ENCODE results near the gene TTLL5.

DNA sequence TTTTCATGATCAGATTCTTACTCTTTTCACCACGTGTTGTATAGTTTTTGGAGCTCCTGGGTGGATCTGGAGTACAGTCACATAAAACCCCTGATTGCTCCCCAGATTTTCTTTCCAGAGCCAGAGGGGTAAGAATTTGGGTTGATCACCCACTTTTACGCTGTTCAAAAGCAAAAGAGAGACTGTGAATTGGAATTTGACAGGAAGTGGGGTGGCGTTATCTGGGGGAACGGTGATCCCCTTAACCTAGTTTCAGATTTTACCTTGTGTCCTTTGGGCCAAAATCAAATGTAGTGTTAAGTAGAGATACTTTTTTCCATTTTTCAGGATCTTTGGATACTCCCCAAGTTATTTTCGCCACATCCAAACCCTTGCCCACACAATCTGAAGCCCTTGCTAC lies 245.2 kb downstream of the TTLL5 start:
- TF ChIP-seq RAD21 (IDR thresholded peaks at IDR 0.05; ENCODE audit: insufficient read depth, low read depth, low read length) = no peak
- no peak for TF ChIP-seq YY1 (IDR thresholded peaks at IDR 0.05; ENCODE audit: low read depth, low read length)
- TF ChIP-seq, protein P1, sequence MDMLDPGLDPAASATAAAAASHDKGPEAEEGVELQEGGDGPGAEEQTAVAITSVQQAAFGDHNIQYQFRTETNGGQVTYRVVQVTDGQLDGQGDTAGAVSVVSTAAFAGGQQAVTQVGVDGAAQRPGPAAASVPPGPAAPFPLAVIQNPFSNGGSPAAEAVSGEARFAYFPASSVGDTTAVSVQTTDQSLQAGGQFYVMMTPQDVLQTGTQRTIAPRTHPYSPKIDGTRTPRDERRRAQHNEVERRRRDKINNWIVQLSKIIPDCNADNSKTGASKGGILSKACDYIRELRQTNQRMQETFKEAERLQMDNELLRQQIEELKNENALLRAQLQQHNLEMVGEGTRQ (IDR thresholded peaks at IDR 0.05; ENCODE audit: borderline replicate concordance, low read depth, low read length) = no peak
- TF ChIP-seq NR2C1 (IDR thresholded peaks at IDR 0.05) = no peak
- TF ChIP-seq RCOR1 (conservative IDR thresholded peaks at IDR 0.05; ENCODE audit: low read depth, low read length) = no peak
- TF ChIP-seq, protein P2, sequence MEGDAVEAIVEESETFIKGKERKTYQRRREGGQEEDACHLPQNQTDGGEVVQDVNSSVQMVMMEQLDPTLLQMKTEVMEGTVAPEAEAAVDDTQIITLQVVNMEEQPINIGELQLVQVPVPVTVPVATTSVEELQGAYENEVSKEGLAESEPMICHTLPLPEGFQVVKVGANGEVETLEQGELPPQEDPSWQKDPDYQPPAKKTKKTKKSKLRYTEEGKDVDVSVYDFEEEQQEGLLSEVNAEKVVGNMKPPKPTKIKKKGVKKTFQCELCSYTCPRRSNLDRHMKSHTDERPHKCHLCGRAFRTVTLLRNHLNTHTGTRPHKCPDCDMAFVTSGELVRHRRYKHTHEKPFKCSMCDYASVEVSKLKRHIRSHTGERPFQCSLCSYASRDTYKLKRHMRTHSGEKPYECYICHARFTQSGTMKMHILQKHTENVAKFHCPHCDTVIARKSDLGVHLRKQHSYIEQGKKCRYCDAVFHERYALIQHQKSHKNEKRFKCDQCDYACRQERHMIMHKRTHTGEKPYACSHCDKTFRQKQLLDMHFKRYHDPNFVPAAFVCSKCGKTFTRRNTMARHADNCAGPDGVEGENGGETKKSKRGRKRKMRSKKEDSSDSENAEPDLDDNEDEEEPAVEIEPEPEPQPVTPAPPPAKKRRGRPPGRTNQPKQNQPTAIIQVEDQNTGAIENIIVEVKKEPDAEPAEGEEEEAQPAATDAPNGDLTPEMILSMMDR (IDR thresholded peaks at IDR 0.05 in 2 of 3, conservative IDR thresholded peaks at IDR 0.05 in 1 of 3; ENCODE audit: control insufficient read depth in 2 of 3, extremely low read depth in 1 of 3, insufficient read depth in 1 of 3, low read depth in 3 of 3, low read length in 3 of 3) = no peak
- no peak for TF ChIP-seq JUND (IDR thresholded peaks at IDR 0.05; ENCODE audit: low read depth, low read length)
- TF ChIP-seq TCF12 (IDR thresholded peaks at IDR 0.05; ENCODE audit: low read depth, low read length) = no peak
- no peak for TF ChIP-seq CREB1 (IDR thresholded peaks at IDR 0.05; ENCODE audit: low read depth)
- TF ChIP-seq, protein P3, sequence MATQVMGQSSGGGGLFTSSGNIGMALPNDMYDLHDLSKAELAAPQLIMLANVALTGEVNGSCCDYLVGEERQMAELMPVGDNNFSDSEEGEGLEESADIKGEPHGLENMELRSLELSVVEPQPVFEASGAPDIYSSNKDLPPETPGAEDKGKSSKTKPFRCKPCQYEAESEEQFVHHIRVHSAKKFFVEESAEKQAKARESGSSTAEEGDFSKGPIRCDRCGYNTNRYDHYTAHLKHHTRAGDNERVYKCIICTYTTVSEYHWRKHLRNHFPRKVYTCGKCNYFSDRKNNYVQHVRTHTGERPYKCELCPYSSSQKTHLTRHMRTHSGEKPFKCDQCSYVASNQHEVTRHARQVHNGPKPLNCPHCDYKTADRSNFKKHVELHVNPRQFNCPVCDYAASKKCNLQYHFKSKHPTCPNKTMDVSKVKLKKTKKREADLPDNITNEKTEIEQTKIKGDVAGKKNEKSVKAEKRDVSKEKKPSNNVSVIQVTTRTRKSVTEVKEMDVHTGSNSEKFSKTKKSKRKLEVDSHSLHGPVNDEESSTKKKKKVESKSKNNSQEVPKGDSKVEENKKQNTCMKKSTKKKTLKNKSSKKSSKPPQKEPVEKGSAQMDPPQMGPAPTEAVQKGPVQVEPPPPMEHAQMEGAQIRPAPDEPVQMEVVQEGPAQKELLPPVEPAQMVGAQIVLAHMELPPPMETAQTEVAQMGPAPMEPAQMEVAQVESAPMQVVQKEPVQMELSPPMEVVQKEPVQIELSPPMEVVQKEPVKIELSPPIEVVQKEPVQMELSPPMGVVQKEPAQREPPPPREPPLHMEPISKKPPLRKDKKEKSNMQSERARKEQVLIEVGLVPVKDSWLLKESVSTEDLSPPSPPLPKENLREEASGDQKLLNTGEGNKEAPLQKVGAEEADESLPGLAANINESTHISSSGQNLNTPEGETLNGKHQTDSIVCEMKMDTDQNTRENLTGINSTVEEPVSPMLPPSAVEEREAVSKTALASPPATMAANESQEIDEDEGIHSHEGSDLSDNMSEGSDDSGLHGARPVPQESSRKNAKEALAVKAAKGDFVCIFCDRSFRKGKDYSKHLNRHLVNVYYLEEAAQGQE (IDR thresholded peaks at IDR 0.05; ENCODE audit: low read depth, low read length) = no peak
- TF ChIP-seq, protein P4, sequence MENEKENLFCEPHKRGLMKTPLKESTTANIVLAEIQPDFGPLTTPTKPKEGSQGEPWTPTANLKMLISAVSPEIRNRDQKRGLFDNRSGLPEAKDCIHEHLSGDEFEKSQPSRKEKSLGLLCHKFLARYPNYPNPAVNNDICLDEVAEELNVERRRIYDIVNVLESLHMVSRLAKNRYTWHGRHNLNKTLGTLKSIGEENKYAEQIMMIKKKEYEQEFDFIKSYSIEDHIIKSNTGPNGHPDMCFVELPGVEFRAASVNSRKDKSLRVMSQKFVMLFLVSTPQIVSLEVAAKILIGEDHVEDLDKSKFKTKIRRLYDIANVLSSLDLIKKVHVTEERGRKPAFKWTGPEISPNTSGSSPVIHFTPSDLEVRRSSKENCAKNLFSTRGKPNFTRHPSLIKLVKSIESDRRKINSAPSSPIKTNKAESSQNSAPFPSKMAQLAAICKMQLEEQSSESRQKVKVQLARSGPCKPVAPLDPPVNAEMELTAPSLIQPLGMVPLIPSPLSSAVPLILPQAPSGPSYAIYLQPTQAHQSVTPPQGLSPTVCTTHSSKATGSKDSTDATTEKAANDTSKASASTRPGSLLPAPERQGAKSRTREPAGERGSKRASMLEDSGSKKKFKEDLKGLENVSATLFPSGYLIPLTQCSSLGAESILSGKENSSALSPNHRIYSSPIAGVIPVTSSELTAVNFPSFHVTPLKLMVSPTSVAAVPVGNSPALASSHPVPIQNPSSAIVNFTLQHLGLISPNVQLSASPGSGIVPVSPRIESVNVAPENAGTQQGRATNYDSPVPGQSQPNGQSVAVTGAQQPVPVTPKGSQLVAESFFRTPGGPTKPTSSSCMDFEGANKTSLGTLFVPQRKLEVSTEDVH (IDR thresholded peaks at IDR 0.05; ENCODE audit: low read depth, partially characterized antibody) = no peak
